Articular chondrocyte of knee joint (primary cell): ENCODE data around the gene EPHA4. TPM values are rescaled to one million over a fixed set of nuclear protein-coding genes. Genes with fewer than 3 reads are reported as not detected.

Source experiments
- total RNA-seq: library from RNA; depleted of rRNA; stranded (reverse); fragments of >200 nt; gene quantifications from 2 replicates; pipeline ENCODE4 v1.2.3, GENCODE V29; 2012

Gene EPHA4
- 24.6 and 36.0 TPM in 2 replicates for total RNA-seq

DNA sequence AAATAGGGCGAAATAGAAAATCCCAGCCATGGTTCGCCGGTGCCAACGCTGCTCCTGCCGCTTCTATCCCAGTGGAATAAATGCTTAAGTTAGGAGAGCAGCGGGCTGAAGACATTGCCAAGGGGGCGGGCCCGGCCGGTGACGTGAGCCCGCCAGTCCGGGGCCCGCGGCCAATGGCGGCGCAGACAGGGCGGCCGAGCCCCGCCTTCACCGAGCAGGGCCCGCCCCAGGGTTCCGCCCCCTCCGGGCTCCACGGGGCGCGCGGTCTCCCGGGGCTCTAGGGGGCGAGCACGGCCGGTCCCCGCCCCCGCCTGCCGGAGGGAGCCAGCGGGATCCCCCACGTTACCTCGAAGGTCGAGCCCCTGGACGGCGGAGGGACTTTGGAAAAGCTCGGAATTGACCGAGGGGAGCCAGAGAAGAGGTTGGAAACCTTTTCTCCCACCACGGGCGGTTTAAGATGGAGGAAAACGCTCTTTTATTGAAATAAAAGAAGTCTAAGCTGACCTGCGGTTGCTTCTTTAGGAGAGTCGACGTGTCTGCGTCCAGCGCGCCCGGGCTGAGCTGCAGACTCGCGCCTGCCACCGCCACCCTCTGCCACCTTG, at the start of gene EPHA4:
TSS of gene EPHA4 (minus strand) at position 86 of the 602 bp plus-strand sequence. CDS start at position 30, 56 bp downstream.

